GM23248 (cell line): ENCODE measurements around the gene PTPN20.

Source experiments
- EZH2 ChIP-seq: fragments of 200-600 bp; sonication (generic); IDR thresholded peaks from 2 replicates; pipeline ENCODE4 v1.6.1; 2018; ENCODE audit warnings: antibody characterized with exemption, mild to moderate bottlenecking; ENCODE audit not compliant: insufficient read depth, poor library complexity, severe bottlenecking
- EZH2phosphoT487 ChIP-seq: fragments of 200-600 bp; sonication (generic); IDR thresholded peaks from 2 replicates; pipeline ENCODE4 v1.6.1; 2018; ENCODE audit warnings: antibody characterized with exemption, moderate library complexity, mild to moderate bottlenecking, low read depth; ENCODE audit not compliant: insufficient read depth

DNA sequence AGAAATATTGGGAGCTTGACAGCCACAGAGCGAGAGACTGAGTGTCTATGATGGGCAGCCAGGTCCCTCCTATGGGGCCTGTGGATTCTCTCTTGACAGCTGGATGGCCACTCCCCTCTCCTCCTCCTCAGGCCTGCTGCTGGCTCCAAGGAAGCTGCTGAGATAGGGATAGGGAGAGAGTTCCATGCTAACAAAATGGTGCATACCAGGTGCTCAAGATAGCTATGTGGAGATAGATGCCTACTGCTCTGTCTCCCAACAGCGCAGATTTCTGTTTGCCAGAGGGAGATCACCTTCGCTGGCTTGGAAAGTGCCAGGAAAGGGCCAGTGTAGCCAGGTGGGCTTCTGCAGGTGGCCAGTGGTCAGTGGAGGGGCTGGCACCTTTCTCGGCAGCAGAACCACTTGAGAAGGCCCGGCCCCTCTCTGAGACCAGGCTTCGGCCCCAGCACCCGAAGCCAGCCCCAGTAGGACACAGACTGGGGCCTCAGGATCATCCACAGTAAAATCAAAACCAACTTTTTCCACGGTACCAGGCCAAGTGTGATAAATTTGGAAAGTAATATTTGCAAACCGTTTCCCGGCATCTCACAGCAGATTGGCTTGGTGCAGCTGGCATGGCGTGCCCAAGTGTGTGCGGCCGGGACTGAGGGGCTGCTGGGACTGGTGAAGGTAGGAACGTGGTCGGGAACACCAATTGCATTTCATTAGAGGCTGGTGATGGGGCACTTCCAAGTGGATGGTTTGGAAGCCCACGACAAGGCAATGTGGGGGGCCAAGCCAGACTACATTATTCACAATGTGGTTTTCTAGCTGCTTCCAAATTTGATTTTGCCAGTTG is 139.6 kb downstream of the PTPN20 start:
- TF ChIP-seq EZH2phosphoT487 (no peak), EZH2 (no peak)
